NCI-H146 (cell line): ENCODE results near the gene CNGA4.
"Not testable (repeated sequence)": the region's sequence is repeated elsewhere in the genome, so short reads cannot be mapped to it uniquely, and the experiment has no call there.

ENCODE experiments used
- DNase-seq: peaks from one replicate; lab custom pipeline; 2025; lab: John Stamatoyannopoulos, UW

The CNGA4 gene

GRCh38 chr11:6225896-6226295 lies 13.0 kb upstream of the CNGA4 start:
- DNase-seq = no peak

DNA sequence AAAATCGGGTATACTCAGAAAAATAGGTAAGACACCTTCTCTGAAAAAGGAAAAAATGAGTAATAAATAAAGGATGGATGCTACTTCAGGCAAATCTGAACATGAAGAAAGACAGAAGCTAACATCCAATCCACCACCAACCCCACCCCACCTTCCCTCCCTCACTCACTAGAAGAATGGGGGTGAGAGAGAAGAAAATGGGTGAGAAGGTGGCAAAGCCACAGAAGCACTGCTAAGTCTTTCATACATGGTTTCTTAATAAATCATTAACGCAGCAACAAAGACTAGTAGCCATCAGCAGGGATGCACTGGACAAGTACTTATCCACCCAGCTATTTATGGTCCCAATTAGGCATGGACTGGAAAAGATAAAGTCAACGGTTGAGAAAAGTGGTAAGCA lies 10.4 kb upstream of the CNGA4 start:
- no peak for DNase-seq

- no peak for DNase-seq
Measured at GRCh38 chr11:6229911-6230310, 9.0 kb upstream of the CNGA4 start.

DNA sequence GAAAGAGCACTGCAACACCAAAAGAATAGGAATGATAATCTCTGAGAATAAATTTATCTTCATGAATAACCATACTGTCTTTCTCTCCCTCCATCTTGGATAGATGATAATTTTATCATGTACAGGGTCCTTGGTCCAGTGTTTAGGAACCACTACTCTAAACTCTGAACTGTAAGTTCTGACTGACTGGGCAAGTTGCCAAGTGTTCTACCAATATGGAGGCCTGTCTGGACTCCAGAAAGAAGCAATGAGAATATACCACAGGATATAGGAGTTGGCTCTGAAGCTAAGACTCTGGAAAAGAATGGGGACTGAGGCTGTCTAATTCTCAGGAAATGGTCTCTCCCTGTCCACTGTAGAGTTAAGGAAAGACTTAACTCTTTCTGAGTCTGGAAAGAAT lies 6.0 kb upstream of the CNGA4 start:
- DNase-seq = no peak

DNA sequence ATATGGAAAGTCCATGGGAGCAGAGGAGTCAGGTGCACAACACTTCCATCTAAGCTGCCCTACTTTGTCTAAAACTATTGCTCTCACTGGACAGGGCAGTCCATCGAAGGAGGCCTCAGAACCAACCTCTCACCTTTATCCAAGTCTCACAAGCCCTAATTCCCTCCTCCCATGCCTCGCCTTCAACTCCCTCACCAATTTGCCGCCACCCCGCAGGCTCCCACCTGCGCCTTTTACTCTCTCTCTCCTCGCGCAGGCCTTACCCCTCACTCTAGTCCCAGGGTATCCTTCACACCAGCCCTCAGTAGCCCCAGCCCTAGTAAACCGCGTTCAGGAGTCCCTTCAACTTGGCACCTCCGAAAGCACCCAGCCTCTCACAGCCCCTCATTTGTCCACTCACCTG lies 4.9 kb upstream of the CNGA4 start:
- DNase-seq = peak; percentile 59

DNA sequence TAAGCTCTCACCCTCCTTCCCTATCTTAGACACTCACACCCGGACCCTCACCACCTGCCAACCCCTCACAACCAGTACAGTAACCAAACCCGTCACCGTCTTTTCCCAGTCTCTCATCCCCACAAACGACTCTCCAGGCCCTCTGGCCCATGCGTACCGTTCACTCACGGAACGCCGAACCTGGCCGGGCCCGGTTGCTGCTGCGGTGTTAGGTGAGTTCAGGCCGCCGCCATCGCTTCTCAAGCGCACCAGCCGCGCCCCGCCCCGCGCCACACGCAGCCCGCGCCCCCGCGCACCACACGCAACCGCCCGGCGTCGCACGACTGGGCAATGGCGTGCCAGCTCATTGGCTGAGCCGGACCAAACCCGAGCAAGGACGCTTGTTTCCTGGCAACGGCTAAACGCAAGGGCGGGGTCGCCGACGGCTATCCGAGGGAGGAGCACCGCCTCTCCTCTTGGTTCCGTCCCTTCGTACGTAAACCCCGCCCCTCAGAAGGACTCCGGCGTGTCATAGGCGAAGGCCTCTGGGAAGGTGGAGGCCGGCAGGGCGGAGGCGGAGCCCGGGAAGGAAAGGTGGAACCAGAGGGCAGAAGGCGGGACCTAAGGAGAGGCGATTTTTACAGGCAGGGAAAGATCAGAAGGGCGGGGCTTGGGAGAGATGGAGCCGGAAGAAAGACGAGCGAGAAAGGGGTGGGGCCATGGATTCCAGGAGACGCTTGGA lies 4.3 kb upstream of the CNGA4 start, which contains the start of gene FHIP1B:
Gene FHIP1B, minus strand, starts transcription at position 250 of the 721 bp plus-strand sequence. CDS start 10,120 bp downstream, outside the sequence.
- DNase-seq = peak; percentile 100

DNA sequence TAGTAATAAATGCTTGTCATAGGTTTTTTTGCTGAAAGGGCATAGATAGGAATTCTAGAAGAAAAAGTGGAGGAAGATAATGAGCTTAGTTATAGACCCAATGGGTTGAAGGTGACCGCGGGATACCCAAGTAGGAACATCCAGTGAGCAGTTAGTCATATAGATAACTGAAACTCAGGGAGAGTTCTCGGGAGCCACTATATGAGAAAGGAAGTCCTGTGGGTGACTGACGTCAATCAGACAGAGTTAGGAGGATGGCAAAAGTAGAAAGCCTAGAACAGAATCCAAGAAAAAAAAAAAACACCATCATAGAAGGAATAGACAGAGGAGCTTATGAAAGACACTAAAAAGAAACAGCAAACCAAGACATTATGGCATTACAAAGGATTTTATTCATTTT lies 1.6 kb upstream of the CNGA4 start:
- no peak for DNase-seq

DNA sequence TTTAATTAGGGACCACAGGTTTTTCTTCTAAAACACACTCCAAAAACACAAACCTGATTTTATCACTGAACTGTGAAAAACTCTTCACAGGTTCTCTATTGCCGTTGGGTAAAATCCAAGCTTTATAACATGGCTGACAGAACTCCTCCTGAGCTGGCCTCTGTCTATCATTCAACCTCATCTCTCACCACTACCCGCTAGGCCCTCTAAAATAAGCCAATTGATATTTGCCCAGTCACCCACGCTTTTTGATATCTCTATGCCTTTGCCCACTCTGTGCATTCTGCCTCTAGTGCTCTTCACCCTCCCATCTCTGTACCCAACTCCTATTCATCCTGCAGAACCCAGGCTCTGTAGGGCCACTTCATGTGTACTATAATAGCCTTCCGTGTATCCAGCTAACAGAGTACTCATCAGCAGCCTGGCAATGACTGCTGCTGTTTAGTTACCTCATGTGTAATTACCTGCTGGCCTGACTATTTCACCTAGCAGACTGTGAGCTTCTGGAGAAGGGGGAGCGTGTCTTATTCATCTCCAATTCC lies 1.1 kb upstream of the CNGA4 start:
- DNase-seq = peak; percentile 89

- DNase-seq = no peak
Measured at GRCh38 chr11:6240139-6240538, 1.2 kb downstream of the CNGA4 start.

- DNase-seq = no peak
Measured at GRCh38 chr11:6240781-6241180, 1.9 kb downstream of the CNGA4 start.

GRCh38 chr11:6241316-6241715 lies 2.4 kb downstream of the CNGA4 start:
- no peak for DNase-seq

GRCh38 chr11:6245536-6245935 lies 6.6 kb downstream of the CNGA4 start:
- DNase-seq = no peak

DNA sequence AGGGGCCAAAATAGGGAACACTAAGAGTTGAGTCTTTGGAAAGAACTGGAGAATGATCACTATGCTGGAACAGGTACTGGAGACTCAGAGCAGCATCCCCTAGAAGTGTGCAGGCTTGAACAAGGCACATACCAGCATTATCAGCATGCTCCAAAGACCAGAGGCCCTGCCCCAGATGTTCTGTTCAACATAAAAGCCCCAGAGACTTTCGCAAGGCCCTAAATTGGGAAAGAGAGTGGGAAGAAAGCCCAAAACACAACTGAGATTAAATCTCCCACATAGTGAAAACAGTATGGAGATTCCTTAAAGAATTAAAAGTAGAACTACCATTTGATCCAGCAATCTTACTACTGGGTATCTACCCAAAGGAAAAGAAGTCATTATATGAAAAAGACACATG lies 9.4 kb downstream of the CNGA4 start:
- no peak for DNase-seq

- DNase-seq = not testable (repeated sequence)
Measured at GRCh38 chr11:6248897-6249296, 10.0 kb downstream of the CNGA4 start.

DNA sequence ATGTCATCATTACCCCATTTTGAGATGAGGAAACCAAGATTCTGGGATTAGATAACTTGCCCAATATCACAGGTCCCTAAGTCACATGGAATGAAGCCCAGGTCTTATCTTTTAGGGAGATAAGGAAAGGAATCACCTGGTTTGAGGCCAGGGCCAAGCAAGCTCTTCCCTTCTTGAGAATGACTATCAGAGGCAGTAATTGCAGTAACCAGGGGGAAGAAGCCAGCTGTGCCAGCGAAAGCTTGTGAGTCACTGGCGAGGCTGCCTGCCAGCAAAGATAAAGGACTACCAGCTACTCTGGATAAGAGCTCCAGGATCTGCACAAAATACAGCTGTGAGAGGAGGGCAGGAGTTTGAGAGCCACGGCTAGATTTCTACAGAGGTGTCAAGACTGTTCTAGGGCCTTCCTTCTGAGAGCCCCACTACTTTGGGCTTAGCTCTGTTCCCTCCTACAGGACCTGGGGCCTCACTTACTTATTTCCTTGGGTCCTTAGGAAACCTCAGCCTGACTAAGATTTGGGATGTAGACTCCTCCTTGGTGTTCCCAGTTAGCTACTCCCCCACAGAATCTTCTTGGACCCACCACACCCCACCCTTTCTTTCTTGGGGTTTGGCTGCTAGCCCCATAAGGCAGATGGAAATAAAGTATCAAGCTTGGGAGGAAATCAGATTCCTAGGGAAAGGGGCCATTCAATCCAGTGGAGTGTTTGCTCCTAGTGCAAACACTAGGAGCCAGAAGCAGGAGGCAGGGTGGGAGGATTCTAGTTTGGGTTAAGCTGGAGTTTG lies 11.1 kb downstream of the CNGA4 start:
- DNase-seq = peak; percentile 11

DNA sequence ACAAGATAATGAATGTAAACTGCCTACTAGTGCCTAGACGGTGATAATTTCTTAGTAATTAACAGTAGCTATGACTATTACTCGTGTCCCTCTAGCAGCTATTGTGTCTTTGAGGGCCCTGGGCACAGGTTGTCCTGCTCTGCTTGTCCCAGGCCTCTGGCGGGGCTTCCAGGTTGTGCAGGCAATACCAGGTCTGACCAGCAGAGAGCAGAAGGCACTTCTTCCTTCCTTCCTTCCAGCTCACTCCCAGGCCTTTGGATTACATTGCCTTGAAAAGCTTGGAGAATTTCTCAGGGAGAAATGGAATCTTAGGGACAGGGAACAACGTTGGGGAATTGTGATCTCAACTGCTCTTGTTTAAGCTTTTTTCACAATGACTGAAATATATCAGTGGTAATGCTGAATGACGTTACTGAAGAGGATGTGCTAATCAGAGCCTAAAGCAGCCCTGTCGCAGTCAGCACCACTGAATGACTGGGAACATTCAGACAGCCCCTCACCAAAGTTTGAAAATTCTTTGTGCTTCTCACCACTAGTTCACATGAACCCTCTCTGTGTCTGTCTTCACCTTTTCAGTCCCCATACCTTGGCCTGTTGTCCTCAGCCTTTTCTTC lies 12.3 kb downstream of the CNGA4 start:
- peak; percentile 69 for DNase-seq

GRCh38 chr11:6251990-6252473 lies 13.1 kb downstream of the CNGA4 start:
- peak; percentile 28 for DNase-seq

DNA sequence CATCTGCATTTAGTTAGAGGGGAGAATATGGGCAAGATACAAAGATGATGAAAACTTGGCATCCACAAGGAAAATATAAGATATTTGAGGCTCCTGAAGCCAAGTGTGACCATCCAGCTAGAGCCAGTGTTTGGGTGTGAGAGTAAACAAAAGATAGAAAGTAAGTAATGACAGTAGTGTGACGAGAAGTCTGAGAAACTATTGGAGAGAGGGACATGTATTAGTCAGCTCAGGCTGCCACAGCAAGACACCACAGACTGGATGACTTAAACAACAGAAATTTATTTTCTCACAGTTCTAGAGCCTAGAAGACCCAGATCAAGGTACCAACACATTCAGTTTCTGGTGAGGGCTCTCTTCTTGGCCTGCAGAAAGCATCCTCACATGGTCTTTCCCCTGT lies 14.3 kb downstream of the CNGA4 start:
- no peak for DNase-seq

DNA sequence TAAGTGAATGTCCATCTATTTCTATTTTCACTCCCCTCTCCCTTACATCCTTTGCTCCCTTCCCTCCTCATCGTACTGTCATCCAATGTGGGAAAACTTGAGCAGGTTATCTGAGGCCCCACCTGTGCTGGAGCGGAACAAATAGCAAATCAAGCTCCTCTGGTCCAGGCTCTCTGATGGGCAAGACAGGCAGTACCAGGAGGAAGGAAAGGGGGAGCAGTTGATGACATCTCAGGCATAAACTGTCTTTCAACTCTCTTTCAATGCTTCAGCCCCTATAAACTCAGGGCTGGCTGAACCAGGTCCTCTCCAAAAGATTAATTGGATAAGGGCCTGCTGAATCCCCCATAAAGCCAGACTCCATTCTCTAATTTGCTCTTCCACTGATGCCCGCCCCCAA lies 19.3 kb downstream of the CNGA4 start:
- DNase-seq = no peak

DNA sequence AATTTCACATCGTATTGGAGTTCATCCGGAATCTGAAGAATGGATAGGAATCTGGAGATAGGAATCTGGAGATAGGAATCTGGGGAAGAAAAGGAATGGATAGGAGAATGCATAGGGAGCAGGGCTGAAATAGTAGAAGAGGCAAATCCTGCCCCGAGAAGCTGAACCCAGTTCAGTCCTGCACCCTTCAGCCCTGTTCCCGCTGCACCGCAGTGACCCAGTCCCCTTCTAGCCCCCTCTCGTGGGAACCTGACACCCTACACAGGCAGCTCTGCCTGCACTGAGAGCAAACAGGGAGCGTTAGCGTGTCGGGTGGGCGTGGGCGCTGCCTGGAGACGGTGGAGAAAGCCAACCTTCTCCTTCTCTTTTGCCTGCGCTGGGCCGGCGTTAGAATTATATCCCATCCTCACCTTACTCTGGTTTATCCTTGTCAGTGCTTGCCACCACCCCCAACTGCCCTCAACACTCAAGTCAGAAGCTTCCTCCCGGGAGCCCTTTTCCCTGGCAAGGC lies 19.7 kb downstream of the CNGA4 start:
- peak; percentile 55 for DNase-seq

- peak; percentile 30 for DNase-seq
Measured at GRCh38 chr11:6260207-6260726, 21.4 kb downstream of the CNGA4 start.

GRCh38 chr11:6263662-6264061 lies 24.8 kb downstream of the CNGA4 start:
- DNase-seq = no peak
